SJSA1 (cell line): Measurements from ENCODE around the gene SSMEM1. TPM values are rescaled to one million over a fixed set of nuclear protein-coding genes. Genes with fewer than 3 reads are reported as not detected.
"Not testable (repeated sequence)": the region's sequence is repeated elsewhere in the genome, so short reads cannot be mapped to it uniquely, and the experiment has no call there.

Experiments
- DNase-seq, 2 experiments: peaks; one replicate each; pipeline ENCODE4 v3.0.0-alpha.2; 2015 to 2020; ENCODE audit warnings: low spot score in 2 of 2, low read depth in 1 of 2
- H3K27ac ChIP-seq: fragments of 250-450 bp; sonication (Bioruptor Pico); 2 replicates; pipeline ENCODE4 v1.5.1; 2020; ENCODE audit warnings: mild to moderate bottlenecking, moderate library complexity
- H3K27me3 ChIP-seq: fragments of 250-450 bp; sonication (Bioruptor Pico); replicated peaks from 2 replicates; pipeline ENCODE4 v1.5.1; 2020; ENCODE audit warnings: mild to moderate bottlenecking, moderate library complexity
- H3K36me3 ChIP-seq: fragments of 250-450 bp; sonication (Bioruptor Pico); 2 replicates; pipeline ENCODE4 v1.5.1; 2020; ENCODE audit warnings: mild to moderate bottlenecking
- H3K4me1 ChIP-seq: fragments of 250-450 bp; sonication (Bioruptor Pico); replicated peaks from 2 replicates; pipeline ENCODE4 v1.6.1; 2021; ENCODE audit warnings: mild to moderate bottlenecking
- H3K4me3 ChIP-seq: fragments of 250-450 bp; sonication (Bioruptor Pico); 2 replicates; pipeline ENCODE4 v1.5.1; 2020; ENCODE audit warnings: mild to moderate bottlenecking
- H3K9me3 ChIP-seq: fragments of 250-450 bp; sonication (Bioruptor Pico); replicated peaks from 2 replicates; pipeline ENCODE4 v1.5.1; 2020; ENCODE audit warnings: mild to moderate bottlenecking
- total RNA-seq: library from RNA; depleted of rRNA; stranded (reverse); fragments of >200 nt; shearing (Covaris generic); gene quantifications from 2 replicates; pipeline ENCODE4 v1.2.3, GENCODE V29; 2014; rRNA removed

The SSMEM1 gene
- total RNA-seq: not detected in 2 replicates

- Histone ChIP-seq H3K4me1 (peaks cover 14% of the 10 kb centered on the region), H3K9me3 (no peaks in the 10 kb centered on the region), H3K27ac (no peak within 1 kb of the TSS), H3K4me3 (no peak within 1 kb of the TSS), H3K36me3 (peaks cover 14% of the 10 kb centered on the region), H3K27me3 (no peaks in the 10 kb centered on the region)
- DNase-seq: no peak
These were observed at the start of gene SSMEM1 for GRCh38 chr7:130207642-130208041. Gene SSMEM1, plus strand, starts transcription at chr7:130207860. Its CDS starts 51 bp downstream, at chr7:130207911.

- Histone ChIP-seq H3K4me1 (no peaks in the 10 kb centered on the region), H3K27me3 (no peaks in the 10 kb centered on the region), H3K36me3 (peaks cover 30% of the 10 kb centered on the region), H3K9me3 (no peaks in the 10 kb centered on the region), H3K27ac (no peak overlapping the region), H3K4me3 (no peak overlapping the region)
- no peak for DNase-seq
These were observed 47.6 kb upstream of the SSMEM1 start for GRCh38 chr7:130160023-130160422.

- Histone ChIP-seq H3K36me3 (peaks cover 32% of the 10 kb centered on the region), H3K9me3 (no peaks in the 10 kb centered on the region), H3K4me3 (no peak overlapping the region), H3K27ac (no peak overlapping the region), H3K4me1 (no peaks in the 10 kb centered on the region), H3K27me3 (no peaks in the 10 kb centered on the region)
- DNase-seq: no peak
These were observed 47.2 kb upstream of the SSMEM1 start for GRCh38 chr7:130160455-130160854.

GRCh38 chr7:130162196-130162595, 45.5 kb upstream of the SSMEM1 start:
- no peak for DNase-seq

GRCh38 chr7:130174237-130174959, 33.3 kb upstream of the SSMEM1 start:
- Histone ChIP-seq H3K9me3 (no peaks in the 10 kb centered on the region), H3K27me3 (no peaks in the 10 kb centered on the region), H3K4me1 (no peaks in the 10 kb centered on the region), H3K36me3 (peaks cover 51% of the 10 kb centered on the region), H3K27ac (no peak overlapping the region), H3K4me3 (no peak overlapping the region)
- no peak for DNase-seq

More at GRCh38 chr7:130162196-130162595, 45.5 kb upstream of the SSMEM1 start:
- H3K4me1 ChIP-seq: no peaks in the 10 kb centered on the region
- H3K27ac ChIP-seq: no peak overlapping the region
- H3K36me3 ChIP-seq: peaks cover 37% of the 10 kb centered on the region
- no peak overlapping the region for H3K4me3 ChIP-seq
- H3K9me3 ChIP-seq: no peaks in the 10 kb centered on the region
- H3K27me3 ChIP-seq: no peaks in the 10 kb centered on the region

GRCh38 chr7:130178251-130178650, 29.4 kb upstream of the SSMEM1 start:
- H3K4me1 ChIP-seq: no peaks in the 10 kb centered on the region
- H3K27ac ChIP-seq: no peak overlapping the region
- no peaks in the 10 kb centered on the region for H3K27me3 ChIP-seq
- no peak overlapping the region for H3K4me3 ChIP-seq
- H3K9me3 ChIP-seq: no peaks in the 10 kb centered on the region
- peaks cover 49% of the 10 kb centered on the region for H3K36me3 ChIP-seq
- DNase-seq: no peak

GRCh38 chr7:130179631-130180030, 28.0 kb upstream of the SSMEM1 start:
- Histone ChIP-seq H3K27me3 (no peaks in the 10 kb centered on the region), H3K4me3 (no peak overlapping the region), H3K9me3 (no peaks in the 10 kb centered on the region), H3K4me1 (no peaks in the 10 kb centered on the region), H3K36me3 (peaks cover 48% of the 10 kb centered on the region), H3K27ac (no peak overlapping the region)
- DNase-seq: no peak

- Histone ChIP-seq H3K9me3 (no peaks in the 10 kb centered on the region), H3K36me3 (peaks cover 49% of the 10 kb centered on the region), H3K27me3 (no peaks in the 10 kb centered on the region), H3K4me1 (no peaks in the 10 kb centered on the region), H3K4me3 (no peak overlapping the region), H3K27ac (no peak overlapping the region)
- DNase-seq: no peak
These were observed 26.9 kb upstream of the SSMEM1 start for GRCh38 chr7:130180571-130181262.

GRCh38 chr7:130181263-130181605, 26.4 kb upstream of the SSMEM1 start:
- no peaks in the 10 kb centered on the region for H3K9me3 ChIP-seq
- H3K4me1 ChIP-seq: no peaks in the 10 kb centered on the region
- H3K36me3 ChIP-seq: peaks cover 47% of the 10 kb centered on the region
- no peak for DNase-seq
- no peaks in the 10 kb centered on the region for H3K27me3 ChIP-seq
- H3K4me3 ChIP-seq: no peak overlapping the region
- no peak overlapping the region for H3K27ac ChIP-seq

- Histone ChIP-seq H3K27me3 (no peaks in the 10 kb centered on the region), H3K4me3 (no peak overlapping the region), H3K4me1 (no peaks in the 10 kb centered on the region), H3K9me3 (no peaks in the 10 kb centered on the region), H3K36me3 (peaks cover 47% of the 10 kb centered on the region), H3K27ac (no peak overlapping the region)
- no peak for DNase-seq
These were observed 24.7 kb upstream of the SSMEM1 start for GRCh38 chr7:130182990-130183389.

- H3K36me3 ChIP-seq: peaks cover 42% of the 10 kb centered on the region
- not testable (repeated sequence) for H3K27me3 ChIP-seq, DNase-seq, H3K4me1 ChIP-seq, H3K27ac ChIP-seq, H3K4me3 ChIP-seq, H3K9me3 ChIP-seq
These were observed 23.3 kb upstream of the SSMEM1 start for GRCh38 chr7:130184349-130184748.

GRCh38 chr7:130187360-130187759, 20.3 kb upstream of the SSMEM1 start:
- Histone ChIP-seq H3K27me3 (no peaks in the 10 kb centered on the region), H3K4me3 (no peak overlapping the region), H3K9me3 (no peaks in the 10 kb centered on the region), H3K27ac (no peak overlapping the region), H3K4me1 (no peaks in the 10 kb centered on the region), H3K36me3 (peaks cover 31% of the 10 kb centered on the region)
- DNase-seq: no peak

- H3K9me3 ChIP-seq: no peaks in the 10 kb centered on the region
- no peak overlapping the region for H3K4me3 ChIP-seq
- DNase-seq: no peak
- no peaks in the 10 kb centered on the region for H3K4me1 ChIP-seq
- peaks cover 30% of the 10 kb centered on the region for H3K36me3 ChIP-seq
- no peaks in the 10 kb centered on the region for H3K27me3 ChIP-seq
- no peak overlapping the region for H3K27ac ChIP-seq
These were observed 18.3 kb upstream of the SSMEM1 start for GRCh38 chr7:130189343-130189742.

- DNase-seq: no peak
- no peaks in the 10 kb centered on the region for H3K27me3 ChIP-seq
- peaks cover 27% of the 10 kb centered on the region for H3K36me3 ChIP-seq
- H3K4me1 ChIP-seq: no peaks in the 10 kb centered on the region
- no peak overlapping the region for H3K27ac ChIP-seq
- no peaks in the 10 kb centered on the region for H3K9me3 ChIP-seq
- no peak overlapping the region for H3K4me3 ChIP-seq
These were observed 15.9 kb upstream of the SSMEM1 start for GRCh38 chr7:130191791-130192190.
